Spinal cord (tissue), 10 donors: ENCODE data around the gene AKR1A1. TPM values are rescaled to one million over a fixed set of nuclear protein-coding genes. Genes with fewer than 3 reads are reported as not detected.
A peak's percentile ranks its signal among the peaks of the same experiment; 100 is the strongest.
"Not testable (repeated sequence)": the region's sequence is repeated elsewhere in the genome, so short reads cannot be mapped to it uniquely, and the experiment has no call there.

ENCODE experiments used
- DNase-seq, 6 donors: peaks; one replicate each; pipeline versions ENCODE4 v3.0.0 to v3.0.0-alpha.2; 2013 to 2015; ENCODE audit warnings: low spot score in 6 of 6, low read depth in 4 of 6
- H3K27ac ChIP-seq: one replicate; pipeline ENCODE4 v1.5.1; 2013; ENCODE audit warnings: low read depth, low read length, control low read depth
- H3K27me3 ChIP-seq: one replicate; pipeline ENCODE4 v1.6.1; 2013; ENCODE audit warnings: low read length; ENCODE audit not compliant: control insufficient read depth, insufficient read depth
- H3K36me3 ChIP-seq: one replicate; pipeline ENCODE4 v1.6.1; 2013; ENCODE audit warnings: low read length; ENCODE audit not compliant: control insufficient read depth, insufficient read depth
- H3K4me1 ChIP-seq: one replicate; pipeline ENCODE4 v1.6.1; 2013; ENCODE audit warnings: low read length; ENCODE audit not compliant: control insufficient read depth, insufficient read depth
- H3K4me3 ChIP-seq: one replicate; pipeline ENCODE4 v1.5.1; 2013; ENCODE audit warnings: low read depth, low read length, control low read depth
- H3K9me3 ChIP-seq: one replicate; pipeline ENCODE4 v1.6.1; 2013; ENCODE audit warnings: low read length; ENCODE audit not compliant: control insufficient read depth, insufficient read depth
- WGBS: methylation state at CpG from one replicate; pipeline ENCODE4 v1.1.5; 2013; ENCODE audit warnings: missing lambda C conversion rate; ENCODE audit not compliant: insufficient coverage; 5-methylcytosine and 5-hydroxymethylcytosine counted together
- polyA plus RNA-seq, 2 donors: library from polyadenylated mRNA; unstranded; fragments of 120-200 nt; gene quantifications; one replicate each; pipeline ENCODE4 v1.2.1, GENCODE V29; 2013; ENCODE audit not compliant: insufficient read length in 2 of 2
- total RNA-seq, 2 donors: library from RNA; depleted of rRNA in 1 of 2; stranded (reverse); fragments of 120-200 nt in 1 of 2; fragments of >200 nt in 1 of 2; gene quantifications; one replicate each; pipeline versions ENCODE4 v1.2.3 to v1.2.4, GENCODE V29; 2013 to 2014
- donor health status: healthy.

Gene AKR1A1
- total and polyA plus RNA-seq, 4 donors: 58.9 to 121 (median 114) TPM

DNA sequence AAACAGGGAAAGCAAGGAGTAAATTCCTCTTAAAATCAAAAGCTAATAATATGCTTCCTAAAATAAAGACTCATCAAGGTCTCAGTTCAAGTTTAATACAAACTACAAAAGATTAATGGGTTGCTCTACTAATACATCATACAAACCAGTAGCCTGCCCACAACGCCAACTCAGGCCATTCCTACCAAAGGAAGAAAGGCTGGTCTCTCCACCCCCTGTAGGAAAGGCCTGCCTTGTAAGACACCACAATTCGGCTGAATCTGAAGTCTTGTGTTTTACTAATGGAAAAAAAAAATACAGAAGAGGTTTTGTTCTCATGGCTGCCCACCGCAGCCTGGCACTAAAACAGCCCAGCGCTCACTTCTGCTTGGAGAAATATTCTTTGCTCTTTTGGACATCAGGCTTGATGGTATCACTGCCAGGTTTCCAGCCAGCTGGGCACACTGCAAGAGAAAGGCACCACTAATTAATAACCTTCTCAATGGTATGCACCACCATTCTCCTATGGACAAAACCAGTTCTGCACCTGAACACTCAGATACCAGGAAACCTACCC, 39.6 kb upstream of the AKR1A1 start:
- peak overlapping the region; percentile 74 for H3K27ac ChIP-seq
- DNase-seq: peak in 2 of 6 donors; percentile 22 to 68
- peaks cover 52% of the 10 kb centered on the region for H3K36me3 ChIP-seq
- H3K4me1 ChIP-seq: peaks cover 24% of the 10 kb centered on the region
- H3K9me3 ChIP-seq: no peaks in the 10 kb centered on the region
- WGBS: 26% methylated on average over 3 of the region's 4 CpGs
- no peaks in the 10 kb centered on the region for H3K27me3 ChIP-seq
- no peak overlapping the region for H3K4me3 ChIP-seq

- H3K9me3 ChIP-seq: no peaks in the 10 kb centered on the region
- peaks cover 31% of the 10 kb centered on the region for H3K4me1 ChIP-seq
- H3K36me3 ChIP-seq: peaks cover 63% of the 10 kb centered on the region
- 100% methylated on average over 1 of the region's 1 CpG for WGBS
- no peaks in the 10 kb centered on the region for H3K27me3 ChIP-seq
- peak in 2 of 6 donors; percentile 56 to 57 for DNase-seq
- no peak overlapping the region for H3K4me3 ChIP-seq
- no peak overlapping the region for H3K27ac ChIP-seq
These were observed 38.0 kb upstream of the AKR1A1 start for GRCh38 chr1:45512641-45513054.

- H3K9me3 ChIP-seq, H3K4me3 ChIP-seq, H3K27me3 ChIP-seq, H3K27ac ChIP-seq, DNase-seq: not testable (repeated sequence)
- H3K4me1 ChIP-seq: peaks cover 30% of the 10 kb centered on the region
- peaks cover 58% of the 10 kb centered on the region for H3K36me3 ChIP-seq
- WGBS: 85% methylated on average over 6 of the region's 9 CpGs
These were observed 36.9 kb upstream of the AKR1A1 start for GRCh38 chr1:45513532-45514260.

- no peak for DNase-seq
- Histone ChIP-seq H3K27ac (no peak overlapping the region), H3K9me3 (no peaks in the 10 kb centered on the region), H3K4me1 (peaks cover 35% of the 10 kb centered on the region), H3K36me3 (peaks cover 40% of the 10 kb centered on the region), H3K27me3 (no peaks in the 10 kb centered on the region), H3K4me3 (no peak overlapping the region)
- WGBS: no CpG with 5 or more reads among the region's 3 CpGs
These were observed 34.6 kb upstream of the AKR1A1 start for GRCh38 chr1:45516036-45516435.

DNA sequence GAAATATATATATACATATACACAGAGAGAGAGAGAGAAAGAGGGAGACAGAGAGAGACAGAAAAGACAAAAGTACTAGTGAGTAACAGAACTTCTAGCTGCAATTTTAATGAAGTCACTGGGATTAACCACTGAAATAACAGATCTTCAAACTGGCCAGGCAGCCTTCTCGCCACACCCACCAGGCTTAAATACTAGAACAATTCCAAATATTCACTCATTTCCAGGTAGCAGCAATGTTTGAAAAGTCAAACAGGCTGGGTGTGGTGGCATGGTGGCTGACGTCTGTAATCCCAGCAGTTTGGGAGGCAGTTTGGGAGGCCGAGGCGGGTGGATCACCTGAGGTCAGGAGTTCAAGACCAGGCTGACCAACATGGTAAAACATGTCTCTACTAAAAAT, 34.2 kb upstream of the AKR1A1 start:
- Histone ChIP-seq H3K4me3 (no peak overlapping the region), H3K9me3 (no peaks in the 10 kb centered on the region), H3K36me3 (peaks cover 40% of the 10 kb centered on the region), H3K4me1 (peaks cover 35% of the 10 kb centered on the region), H3K27ac (no peak overlapping the region), H3K27me3 (no peaks in the 10 kb centered on the region)
- 83% methylated on average over 3 of the region's 4 CpGs for WGBS
- no peak for DNase-seq

DNA sequence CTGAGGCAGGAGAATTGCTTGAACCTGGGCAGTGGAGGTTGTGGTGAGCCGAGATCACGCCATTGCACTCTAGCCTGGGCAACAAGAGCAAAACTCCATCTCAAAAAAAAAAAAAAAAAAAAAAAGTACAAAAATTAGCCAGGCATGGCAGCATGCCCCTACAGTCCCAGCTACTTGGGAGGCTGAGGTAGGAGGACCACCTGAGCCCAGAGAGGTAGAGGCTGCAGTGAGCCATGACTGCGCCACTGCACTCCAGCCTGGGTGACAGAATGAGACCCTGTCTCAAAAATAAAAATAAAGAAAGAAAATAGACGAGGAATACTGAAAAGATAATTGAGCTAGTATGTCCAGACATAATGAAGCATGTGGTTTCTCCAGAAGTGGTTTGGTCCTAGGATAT, 32.3 kb upstream of the AKR1A1 start:
- not testable (repeated sequence) for H3K27me3 ChIP-seq, DNase-seq, H3K4me3 ChIP-seq, H3K27ac ChIP-seq, H3K9me3 ChIP-seq
- H3K36me3 ChIP-seq: peaks cover 30% of the 10 kb centered on the region
- WGBS: no CpG with 5 or more reads among the region's 4 CpGs
- H3K4me1 ChIP-seq: peaks cover 27% of the 10 kb centered on the region

GRCh38 chr1:45518910-45519309, 31.7 kb upstream of the AKR1A1 start:
- Histone ChIP-seq H3K27me3 (no peaks in the 10 kb centered on the region), H3K9me3 (no peaks in the 10 kb centered on the region), H3K4me3 (peak overlapping the region; percentile 1), H3K4me1 (peaks cover 27% of the 10 kb centered on the region), H3K36me3 (peaks cover 30% of the 10 kb centered on the region), H3K27ac (peak overlapping the region; percentile 4)
- WGBS: 0% methylated on average over 1 of the region's 1 CpG
- DNase-seq: peak in 2 of 6 donors; percentile 60 to 79

DNA sequence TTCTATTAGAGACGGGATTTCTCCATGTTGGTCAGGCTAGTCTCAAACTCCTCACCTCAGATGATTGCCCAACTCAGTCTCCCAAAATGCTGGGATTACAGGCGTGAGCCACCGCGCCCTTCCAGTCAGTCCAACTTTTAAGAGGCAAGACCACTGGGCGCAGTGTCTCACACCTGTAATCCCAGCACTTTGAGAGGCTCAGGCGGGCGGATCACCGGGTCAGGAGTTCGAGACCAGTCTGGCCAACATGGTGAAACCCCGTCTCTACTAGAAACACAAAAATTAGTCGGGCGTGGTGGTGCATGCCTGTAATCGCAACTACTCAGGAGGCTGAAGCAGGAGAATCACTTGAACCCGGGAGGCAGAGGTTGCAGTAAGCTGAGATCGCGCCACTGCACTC, 30.9 kb upstream of the AKR1A1 start:
- H3K4me3 ChIP-seq, DNase-seq, H3K9me3 ChIP-seq, H3K27ac ChIP-seq, H3K27me3 ChIP-seq: not testable (repeated sequence)
- Histone ChIP-seq H3K4me1 (peaks cover 27% of the 10 kb centered on the region), H3K36me3 (peaks cover 25% of the 10 kb centered on the region)
- 75% methylated on average over 10 of the region's 16 CpGs for WGBS

GRCh38 chr1:45521413-45522323, 29.0 kb upstream of the AKR1A1 start, which contains the start of gene PRDX1:
TSS of gene PRDX1 (minus strand) at chr1:45521884. CDS start at chr1:45519043, 2,841 bp downstream.
- H3K4me3 ChIP-seq: peak within 1 kb of the TSS; percentile 87
- peak; percentile 90 to 99 (median 93) for DNase-seq
- H3K27ac ChIP-seq: peak within 1 kb of the TSS; percentile 89
- no peaks in the 10 kb centered on the region for H3K27me3 ChIP-seq
- no peaks in the 10 kb centered on the region for H3K9me3 ChIP-seq
- H3K4me1 ChIP-seq: peaks cover 25% of the 10 kb centered on the region
- H3K36me3 ChIP-seq: peaks cover 11% of the 10 kb centered on the region
- under 1% methylated on average over 37 of the region's 72 CpGs for WGBS
